SK-N-SH (cell line): ENCODE data around the gene EVI5. TPM values are rescaled to one million over a fixed set of nuclear protein-coding genes. Genes with fewer than 3 reads are reported as not detected.

ENCODE experiments used
- CTCF ChIA-PET: fragments of 300-600, 350-600 bp; formaldehyde crosslinking; extraction: SDS; loops from one replicate; lab custom pipeline; 2021; lab: Yijun Ruan, JAX
- POLR2A ChIA-PET: fragments of 350-600 bp; sonication (Branson Sonifier 250); formaldehyde crosslinking; extraction: SDS; loops from one replicate; lab custom pipeline; 2020; ENCODE audit warnings: antibody characterized with exemption, inconsistent platforms; lab: Yijun Ruan, JAX
- DNase-seq: peaks from one replicate; pipeline ENCODE4 v3.0.0; 2012
- H2AFZ ChIP-seq: fragments of 200-600 bp; sonication (generic); 2 replicates; pipeline ENCODE4 v1.8.1; 2016; ENCODE audit warnings: antibody characterized with exemption, mild to moderate bottlenecking, low read depth
- H3F3A ChIP-seq: fragments of 200-600 bp; sonication (generic); replicated peaks from 2 replicates; pipeline ENCODE3; 2016; ENCODE audit warnings: antibody characterized with exemption, mild to moderate bottlenecking; ENCODE audit not compliant: insufficient read depth
- H3K27ac ChIP-seq, 2 experiments: fragments of 200-500 bp in 1 of 2; fragments of 200-600 bp in 1 of 2; sonication (Bioruptor generic) in 1 of 2; sonication (generic), shearing (Covaris generic) in 1 of 2; 2 replicates each; pipeline versions ENCODE4 v1.5.1 to v1.6.1; 2014 to 2016; ENCODE audit warnings: low read depth in 2 of 2, inconsistent platforms in 1 of 2, low read length in 1 of 2, mild to moderate bottlenecking in 1 of 2, mixed read lengths in 1 of 2
- H3K27me3 ChIP-seq: fragments of 200-600 bp; sonication (generic), shearing (Covaris generic); 2 replicates; pipeline ENCODE4 v1.6.1; 2016; ENCODE audit warnings: mixed run types; ENCODE audit not compliant: insufficient read depth
- H3K36me3 ChIP-seq, 2 experiments: fragments of 200-500 bp in 1 of 2; fragments of 200-600 bp in 1 of 2; sonication (Bioruptor generic) in 1 of 2; sonication (generic) in 1 of 2; replicated peaks in 1 of 2; 2 replicates each; pipeline versions ENCODE3 to v1.5.1; 2014 to 2016; ENCODE audit warnings: low read length in 1 of 2, mild to moderate bottlenecking in 1 of 2; ENCODE audit not compliant: insufficient read depth in 2 of 2, control insufficient read depth in 1 of 2
- H3K4me1 ChIP-seq, 2 experiments: fragments of 200-500 bp in 1 of 2; fragments of 200-600 bp in 1 of 2; sonication (Bioruptor generic) in 1 of 2; sonication (generic), shearing (Covaris generic) in 1 of 2; 2 replicates each; pipeline versions ENCODE4 v1.5.1 to v1.6.1; 2014 to 2016; ENCODE audit warnings: low read depth in 1 of 2, low read length in 1 of 2, mixed run types in 1 of 2; ENCODE audit not compliant: insufficient read depth in 2 of 2, control insufficient read depth in 1 of 2
- H3K4me2 ChIP-seq: fragments of 200-600 bp; sonication (generic), shearing (Covaris generic); 2 replicates; pipeline ENCODE4 v1.6.1; 2017; ENCODE audit warnings: mixed run types
- H3K4me3 ChIP-seq, 2 experiments: fragments of 200-500 bp in 1 of 2; fragments of 200-600 bp in 1 of 2; sonication (Bioruptor generic) in 1 of 2; sonication (generic), shearing (Covaris generic) in 1 of 2; 2 replicates each; pipeline versions ENCODE4 v1.5.1 to v1.8.1; 2014 to 2016; ENCODE audit warnings: low read depth in 2 of 2, inconsistent platforms in 1 of 2, low read length in 1 of 2, mild to moderate bottlenecking in 1 of 2, mixed read lengths in 1 of 2, moderate library complexity in 1 of 2
- H3K79me2 ChIP-seq: fragments of 200-600 bp; sonication (generic); 2 replicates; pipeline ENCODE4 v1.8.1; 2017; ENCODE audit warnings: mild to moderate bottlenecking; ENCODE audit not compliant: insufficient read depth
- H3K9ac ChIP-seq: fragments of 200-600 bp; sonication (generic); 2 replicates; pipeline ENCODE4 v1.6.1; 2017; ENCODE audit warnings: mixed run types
- H3K9me2 ChIP-seq: fragments of 200-600 bp; sonication (generic); 2 replicates; pipeline ENCODE4 v1.6.1; 2017; ENCODE audit warnings: mixed run types
- H3K9me3 ChIP-seq: fragments of 200-600 bp; sonication (generic); 2 replicates; pipeline ENCODE4 v1.6.1; 2017; ENCODE audit warnings: mixed run types, mild to moderate bottlenecking, moderate library complexity
- H4K20me1 ChIP-seq: fragments of 200-600 bp; sonication (generic); 2 replicates; pipeline ENCODE4 v1.6.1; 2017; ENCODE audit warnings: mild to moderate bottlenecking, mixed run types; ENCODE audit not compliant: insufficient read depth
- EP300 ChIP-seq, 2 experiments: IDR thresholded peaks; 2 replicates each; pipeline versions ENCODE4 v1.4.0 to v1.6.1; 2012; ENCODE audit warnings: borderline replicate concordance in 1 of 2, low read depth in 1 of 2, low read length in 1 of 2
- FOSL2 ChIP-seq: IDR thresholded peaks from 2 replicates; pipeline ENCODE4 v1.4.0; 2012; ENCODE audit warnings: low read depth, mild to moderate bottlenecking, moderate library complexity, borderline replicate concordance
- FOXJ3 ChIP-seq: sonication (generic); formaldehyde crosslinking; IDR thresholded peaks from 2 replicates; pipeline ENCODE4 v1.5.1; 2020; ENCODE audit warnings: mild to moderate bottlenecking, missing genetic modification reagents
- FOXM1 ChIP-seq: IDR thresholded peaks from 2 replicates; pipeline ENCODE4 v1.4.0; 2012; ENCODE audit warnings: low read depth, mild to moderate bottlenecking
- GATA2 ChIP-seq: sonication (generic); formaldehyde crosslinking; IDR thresholded peaks from 2 replicates; pipeline ENCODE4 v1.5.0; 2020; ENCODE audit warnings: mild to moderate bottlenecking, missing genetic modification reagents
- JUND ChIP-seq: IDR thresholded peaks from 2 replicates; pipeline ENCODE4 v1.4.0; 2012
- MXI1 ChIP-seq: IDR thresholded peaks from 2 replicates; pipeline ENCODE4 v1.6.1; 2012; ENCODE audit warnings: mild to moderate bottlenecking, low read depth, low read length, improper control_type of control experiment
- NFIC ChIP-seq: IDR thresholded peaks from 2 replicates; pipeline ENCODE4 v1.4.0; 2012; ENCODE audit warnings: borderline replicate concordance
- RAD21 ChIP-seq: IDR thresholded peaks from 2 replicates; pipeline ENCODE4 v1.6.1; 2012; ENCODE audit warnings: mild to moderate bottlenecking, low read length
- RCOR1 ChIP-seq: fragments of 150-350 bp; IDR thresholded peaks from 2 replicates; pipeline ENCODE4 v1.6.1; 2017; ENCODE audit warnings: antibody characterized with exemption, low read length
- RFX5 ChIP-seq: IDR thresholded peaks from 2 replicates; pipeline ENCODE4 v1.6.1; 2012; ENCODE audit warnings: mild to moderate bottlenecking, improper control_type of control experiment, low read length
- TCF12 ChIP-seq: IDR thresholded peaks from 2 replicates; pipeline ENCODE4 v1.4.0; 2012
- YY1 ChIP-seq: IDR thresholded peaks from 2 replicates; pipeline ENCODE4 v1.4.0; 2012; ENCODE audit warnings: low read depth, mild to moderate bottlenecking
- WGBS: methylation state at CpG from one replicate; pipeline ENCODE4 v1.1.6; 2017; ENCODE audit warnings: low lambda C conversion rate; 5-methylcytosine and 5-hydroxymethylcytosine counted together
- polyA plus RNA-seq, 3 experiments: library from polyadenylated mRNA; depleted of rRNA; stranded (reverse); fragments of >200 nt; gene quantifications; 2 replicates each; pipeline ENCODE4 v1.2.3, GENCODE V29; 2012
- TF ChIP-seq, protein P1 (sequence below): IDR thresholded peaks from 2 replicates; pipeline ENCODE4 v1.6.1; 2012; ENCODE audit warnings: mild to moderate bottlenecking, low read depth, low read length, moderate library complexity
- TF ChIP-seq, protein P2 (sequence below): fragments of 150-350 bp; IDR thresholded peaks from 2 replicates; pipeline ENCODE4 v1.6.1; 2017; ENCODE audit warnings: antibody characterized with exemption, low read length, low read depth, borderline replicate concordance
- TF ChIP-seq, protein P3 (sequence below): IDR thresholded peaks from 2 replicates; pipeline ENCODE4; 2012
- TF ChIP-seq, protein P4 (sequence below): fragments of 200-600 bp; sonication (generic); IDR thresholded peaks from 2 replicates; pipeline ENCODE4 v1.6.1; 2017; ENCODE audit warnings: antibody characterized with exemption, mild to moderate bottlenecking, moderate library complexity

Gene EVI5
- polyA plus RNA-seq, 1 of the 3 experiments (the other 2 are of a cell fraction): 5.7 TPM

DNA sequence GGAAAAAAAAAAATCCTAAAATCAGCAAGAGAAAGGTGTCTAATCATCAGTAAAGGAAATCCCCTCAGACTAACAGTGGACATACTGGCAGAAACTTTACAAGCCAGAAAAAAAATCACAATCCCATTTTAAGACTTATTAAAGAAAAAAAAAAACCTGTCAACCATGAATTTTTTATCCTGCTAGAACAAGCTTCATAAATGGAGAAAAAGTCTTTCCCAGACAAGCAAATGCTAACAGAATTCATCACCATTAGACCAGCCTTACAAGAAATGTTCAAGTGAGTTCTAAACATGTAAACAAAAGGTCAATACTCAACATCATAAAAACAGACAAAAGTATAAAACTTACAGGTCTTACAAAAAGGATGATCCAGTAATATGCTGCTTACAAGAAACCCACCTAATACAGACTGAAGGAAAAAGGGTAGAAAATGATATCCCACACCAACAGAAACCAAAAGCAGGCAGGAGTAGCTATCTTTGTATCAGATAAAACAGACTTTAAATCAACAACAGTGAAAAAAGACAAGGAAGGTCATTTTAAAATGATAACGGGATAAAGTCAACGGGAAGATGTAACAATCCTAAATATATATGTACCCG lies 129.6 kb downstream of the EVI5 start:
- Histone ChIP-seq H4K20me1 (no peaks in the 10 kb centered on the region), H3K9me2 (no peaks in the 10 kb centered on the region), H3K36me3 (peaks cover 0 to 55% of the 10 kb centered on the region in 2 experiments), H3K4me1 (no peaks in the 10 kb centered on the region), H3K4me3 (no peak overlapping the region), H3K27ac (no peak overlapping the region), H3F3A (no peaks in the 10 kb centered on the region), H2AFZ (no peak overlapping the region), H3K79me2 (no peaks in the 10 kb centered on the region; the same call in 1 of the 2 replicates), H3K9me3 (peaks cover 21% of the 10 kb centered on the region; the same call in 1 of the 2 replicates), H3K9ac (no peak overlapping the region), H3K4me2 (no peak overlapping the region), H3K27me3 (no peaks in the 10 kb centered on the region)
- TF ChIP-seq, protein P1, sequence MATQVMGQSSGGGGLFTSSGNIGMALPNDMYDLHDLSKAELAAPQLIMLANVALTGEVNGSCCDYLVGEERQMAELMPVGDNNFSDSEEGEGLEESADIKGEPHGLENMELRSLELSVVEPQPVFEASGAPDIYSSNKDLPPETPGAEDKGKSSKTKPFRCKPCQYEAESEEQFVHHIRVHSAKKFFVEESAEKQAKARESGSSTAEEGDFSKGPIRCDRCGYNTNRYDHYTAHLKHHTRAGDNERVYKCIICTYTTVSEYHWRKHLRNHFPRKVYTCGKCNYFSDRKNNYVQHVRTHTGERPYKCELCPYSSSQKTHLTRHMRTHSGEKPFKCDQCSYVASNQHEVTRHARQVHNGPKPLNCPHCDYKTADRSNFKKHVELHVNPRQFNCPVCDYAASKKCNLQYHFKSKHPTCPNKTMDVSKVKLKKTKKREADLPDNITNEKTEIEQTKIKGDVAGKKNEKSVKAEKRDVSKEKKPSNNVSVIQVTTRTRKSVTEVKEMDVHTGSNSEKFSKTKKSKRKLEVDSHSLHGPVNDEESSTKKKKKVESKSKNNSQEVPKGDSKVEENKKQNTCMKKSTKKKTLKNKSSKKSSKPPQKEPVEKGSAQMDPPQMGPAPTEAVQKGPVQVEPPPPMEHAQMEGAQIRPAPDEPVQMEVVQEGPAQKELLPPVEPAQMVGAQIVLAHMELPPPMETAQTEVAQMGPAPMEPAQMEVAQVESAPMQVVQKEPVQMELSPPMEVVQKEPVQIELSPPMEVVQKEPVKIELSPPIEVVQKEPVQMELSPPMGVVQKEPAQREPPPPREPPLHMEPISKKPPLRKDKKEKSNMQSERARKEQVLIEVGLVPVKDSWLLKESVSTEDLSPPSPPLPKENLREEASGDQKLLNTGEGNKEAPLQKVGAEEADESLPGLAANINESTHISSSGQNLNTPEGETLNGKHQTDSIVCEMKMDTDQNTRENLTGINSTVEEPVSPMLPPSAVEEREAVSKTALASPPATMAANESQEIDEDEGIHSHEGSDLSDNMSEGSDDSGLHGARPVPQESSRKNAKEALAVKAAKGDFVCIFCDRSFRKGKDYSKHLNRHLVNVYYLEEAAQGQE: no peak
- TF ChIP-seq TCF12 (no peak), EP300 (IDR thresholded peaks at IDR 0.05; ENCODE audit: borderline replicate concordance in 1 of 2, low read depth in 1 of 2, low read length in 1 of 2) (no peak), RFX5 (no peak), FOSL2 (no peak), JUND (no peak), YY1 (no peak), RAD21 (no peak), FOXJ3 (CRISPR knock-in tag) (no peak), NFIC (no peak), FOXM1 (no peak), MXI1 (no peak), GATA2 (CRISPR knock-in tag) (no peak), RCOR1 (no peak)
- TF ChIP-seq, protein P2, sequence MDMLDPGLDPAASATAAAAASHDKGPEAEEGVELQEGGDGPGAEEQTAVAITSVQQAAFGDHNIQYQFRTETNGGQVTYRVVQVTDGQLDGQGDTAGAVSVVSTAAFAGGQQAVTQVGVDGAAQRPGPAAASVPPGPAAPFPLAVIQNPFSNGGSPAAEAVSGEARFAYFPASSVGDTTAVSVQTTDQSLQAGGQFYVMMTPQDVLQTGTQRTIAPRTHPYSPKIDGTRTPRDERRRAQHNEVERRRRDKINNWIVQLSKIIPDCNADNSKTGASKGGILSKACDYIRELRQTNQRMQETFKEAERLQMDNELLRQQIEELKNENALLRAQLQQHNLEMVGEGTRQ: no peak
- TF ChIP-seq, protein P3, sequence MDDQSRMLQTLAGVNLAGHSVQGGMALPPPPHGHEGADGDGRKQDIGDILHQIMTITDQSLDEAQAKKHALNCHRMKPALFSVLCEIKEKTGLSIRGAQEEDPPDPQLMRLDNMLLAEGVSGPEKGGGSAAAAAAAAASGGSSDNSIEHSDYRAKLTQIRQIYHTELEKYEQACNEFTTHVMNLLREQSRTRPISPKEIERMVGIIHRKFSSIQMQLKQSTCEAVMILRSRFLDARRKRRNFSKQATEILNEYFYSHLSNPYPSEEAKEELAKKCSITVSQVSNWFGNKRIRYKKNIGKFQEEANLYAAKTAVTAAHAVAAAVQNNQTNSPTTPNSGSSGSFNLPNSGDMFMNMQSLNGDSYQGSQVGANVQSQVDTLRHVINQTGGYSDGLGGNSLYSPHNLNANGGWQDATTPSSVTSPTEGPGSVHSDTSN: no peak
- TF ChIP-seq, protein P4, sequence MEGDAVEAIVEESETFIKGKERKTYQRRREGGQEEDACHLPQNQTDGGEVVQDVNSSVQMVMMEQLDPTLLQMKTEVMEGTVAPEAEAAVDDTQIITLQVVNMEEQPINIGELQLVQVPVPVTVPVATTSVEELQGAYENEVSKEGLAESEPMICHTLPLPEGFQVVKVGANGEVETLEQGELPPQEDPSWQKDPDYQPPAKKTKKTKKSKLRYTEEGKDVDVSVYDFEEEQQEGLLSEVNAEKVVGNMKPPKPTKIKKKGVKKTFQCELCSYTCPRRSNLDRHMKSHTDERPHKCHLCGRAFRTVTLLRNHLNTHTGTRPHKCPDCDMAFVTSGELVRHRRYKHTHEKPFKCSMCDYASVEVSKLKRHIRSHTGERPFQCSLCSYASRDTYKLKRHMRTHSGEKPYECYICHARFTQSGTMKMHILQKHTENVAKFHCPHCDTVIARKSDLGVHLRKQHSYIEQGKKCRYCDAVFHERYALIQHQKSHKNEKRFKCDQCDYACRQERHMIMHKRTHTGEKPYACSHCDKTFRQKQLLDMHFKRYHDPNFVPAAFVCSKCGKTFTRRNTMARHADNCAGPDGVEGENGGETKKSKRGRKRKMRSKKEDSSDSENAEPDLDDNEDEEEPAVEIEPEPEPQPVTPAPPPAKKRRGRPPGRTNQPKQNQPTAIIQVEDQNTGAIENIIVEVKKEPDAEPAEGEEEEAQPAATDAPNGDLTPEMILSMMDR: no peak
- CTCF ChIA-PET: no interaction called here
- POLR2A ChIA-PET: no interaction called here
- no peak for DNase-seq
- 96% methylated on average over 3 of the region's 3 CpGs for WGBS
